Fibroblast of lung (primary cell): ENCODE results near the gene TAX1BP1. TPM values are rescaled to one million over a fixed set of nuclear protein-coding genes. Genes with fewer than 3 reads are reported as not detected.

ENCODE experiments used
- DNase-seq, 2 donors: peaks; one replicate each; pipeline versions ENCODE4 v3.0.0 to v3.0.0-alpha.2; 2010; ENCODE audit warnings: low read depth in 2 of 2
- H2AFZ ChIP-seq: 2 replicates; pipeline ENCODE4 v1.5.1; 2012; ENCODE audit warnings: low read length, control low read depth, inconsistent platforms
- H3K27ac ChIP-seq: 2 replicates; pipeline ENCODE4 v1.5.1; 2011; ENCODE audit warnings: low read length, control low read depth; ENCODE audit not compliant: insufficient read depth
- H3K27me3 ChIP-seq: 2 replicates; pipeline ENCODE4 v1.5.1; 2011; ENCODE audit warnings: mild to moderate bottlenecking, low read length; ENCODE audit not compliant: control insufficient read depth, insufficient read depth
- H3K36me3 ChIP-seq: 2 replicates; pipeline ENCODE4 v1.5.1; 2011; ENCODE audit warnings: low read length; ENCODE audit not compliant: control insufficient read depth, insufficient read depth
- H3K4me1 ChIP-seq: 2 replicates; pipeline ENCODE4 v1.5.1; 2011; ENCODE audit warnings: low read length; ENCODE audit not compliant: control insufficient read depth, insufficient read depth; ENCODE audit errors: extremely low read depth
- H3K4me2 ChIP-seq: 2 replicates; pipeline ENCODE4 v1.5.1; 2011; ENCODE audit warnings: low read length, control low read depth; ENCODE audit not compliant: insufficient read depth; ENCODE audit errors: extremely low read depth
- H3K4me3 ChIP-seq, 4 experiments: fragments of 200-600 bp in 1 of 4; sonication (generic) in 1 of 4; replicated peaks in 1 of 4; 2 replicates each; pipeline ENCODE4 v1.5.1; 2011 to 2016; ENCODE audit warnings: low read length in 4 of 4, low read depth in 3 of 4, mild to moderate bottlenecking in 3 of 4, control low read depth in 2 of 4, inconsistent platforms in 1 of 4, mixed read lengths in 1 of 4; ENCODE audit not compliant: insufficient read depth in 1 of 4; ENCODE audit errors: control extremely low read depth in 1 of 4
- H3K79me2 ChIP-seq: 2 replicates; pipeline ENCODE4 v1.5.1; 2012; ENCODE audit warnings: mild to moderate bottlenecking, low read length, inconsistent platforms; ENCODE audit not compliant: control insufficient read depth, insufficient read depth
- H3K9ac ChIP-seq: 2 replicates; pipeline ENCODE4 v1.5.1; 2011; ENCODE audit warnings: mild to moderate bottlenecking, low read length, control low read depth; ENCODE audit not compliant: insufficient read depth
- H3K9me3 ChIP-seq: 2 replicates; pipeline ENCODE4 v1.5.1; 2012; ENCODE audit warnings: low read depth, low read length; ENCODE audit not compliant: control insufficient read depth, insufficient read depth
- H4K20me1 ChIP-seq: 2 replicates; pipeline ENCODE4 v1.5.1; 2011; ENCODE audit warnings: low read length; ENCODE audit not compliant: control insufficient read depth, insufficient read depth; ENCODE audit errors: extremely low read depth
- EZH2 ChIP-seq: IDR thresholded peaks from 2 replicates; pipeline ENCODE4 v1.5.1; 2012; ENCODE audit warnings: low read length, control low read depth, mild to moderate bottlenecking; ENCODE audit errors: missing control alignments
- polyA plus RNA-seq, 2 donors: library from polyadenylated mRNA; depleted of rRNA in 1 of 2; stranded (reverse) in 1 of 2; unstranded in 1 of 2; fragments of >200 nt; gene quantifications; 2 replicates each; pipeline ENCODE4 v1.2.1, GENCODE V29; 2011 to 2012; ENCODE audit warnings: missing spikeins in 1 of 2
- total RNA-seq: library from RNA; depleted of rRNA; stranded (reverse); fragments of >200 nt; gene quantifications from 2 replicates; pipeline ENCODE4 v1.2.1, GENCODE V29; 2014
- TF ChIP-seq, protein P1 (sequence below), 2 donors: IDR thresholded peaks in 1 of 2; conservative IDR thresholded peaks in 1 of 2; 1 replicate in 1 of 2; 2 replicates in 1 of 2; pipeline ENCODE4 v1.5.1; 2011 to 2012; ENCODE audit warnings: low read length in 2 of 2, control low read depth in 1 of 2, inconsistent platforms in 1 of 2, low read depth in 1 of 2, mild to moderate bottlenecking in 1 of 2

Gene TAX1BP1
- total and polyA plus RNA-seq, 2 donors (not counting 1 experiment from before 2014, with no cell fraction given): 98.6 to 111 TPM

- H2AFZ ChIP-seq: no peak overlapping the region
- H3K79me2 ChIP-seq: no peaks in the 10 kb centered on the region
- no peak overlapping the region for H3K27ac ChIP-seq
- H3K4me2 ChIP-seq: no peak overlapping the region
- no peaks in the 10 kb centered on the region for H4K20me1 ChIP-seq
- H3K4me1 ChIP-seq: no peaks in the 10 kb centered on the region
- no peaks in the 10 kb centered on the region for H3K27me3 ChIP-seq
- H3K9ac ChIP-seq: no peak overlapping the region
- no peaks in the 10 kb centered on the region for H3K9me3 ChIP-seq
- H3K4me3 ChIP-seq: no peak overlapping the region
- TF ChIP-seq EZH2: no peak
- TF ChIP-seq, protein P1, sequence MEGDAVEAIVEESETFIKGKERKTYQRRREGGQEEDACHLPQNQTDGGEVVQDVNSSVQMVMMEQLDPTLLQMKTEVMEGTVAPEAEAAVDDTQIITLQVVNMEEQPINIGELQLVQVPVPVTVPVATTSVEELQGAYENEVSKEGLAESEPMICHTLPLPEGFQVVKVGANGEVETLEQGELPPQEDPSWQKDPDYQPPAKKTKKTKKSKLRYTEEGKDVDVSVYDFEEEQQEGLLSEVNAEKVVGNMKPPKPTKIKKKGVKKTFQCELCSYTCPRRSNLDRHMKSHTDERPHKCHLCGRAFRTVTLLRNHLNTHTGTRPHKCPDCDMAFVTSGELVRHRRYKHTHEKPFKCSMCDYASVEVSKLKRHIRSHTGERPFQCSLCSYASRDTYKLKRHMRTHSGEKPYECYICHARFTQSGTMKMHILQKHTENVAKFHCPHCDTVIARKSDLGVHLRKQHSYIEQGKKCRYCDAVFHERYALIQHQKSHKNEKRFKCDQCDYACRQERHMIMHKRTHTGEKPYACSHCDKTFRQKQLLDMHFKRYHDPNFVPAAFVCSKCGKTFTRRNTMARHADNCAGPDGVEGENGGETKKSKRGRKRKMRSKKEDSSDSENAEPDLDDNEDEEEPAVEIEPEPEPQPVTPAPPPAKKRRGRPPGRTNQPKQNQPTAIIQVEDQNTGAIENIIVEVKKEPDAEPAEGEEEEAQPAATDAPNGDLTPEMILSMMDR (conservative IDR thresholded peaks at IDR 0.05 in 1 of 2, IDR thresholded peaks at IDR 0.05 in 1 of 2; ENCODE audit: low read depth in 1 of 2, low read length in 2 of 2): no peak
- DNase-seq: no peak
- peaks cover 2% of the 10 kb centered on the region for H3K36me3 ChIP-seq
Measured at GRCh38 chr7:27788437-27788836, 48.5 kb downstream of the TAX1BP1 start.

DNA sequence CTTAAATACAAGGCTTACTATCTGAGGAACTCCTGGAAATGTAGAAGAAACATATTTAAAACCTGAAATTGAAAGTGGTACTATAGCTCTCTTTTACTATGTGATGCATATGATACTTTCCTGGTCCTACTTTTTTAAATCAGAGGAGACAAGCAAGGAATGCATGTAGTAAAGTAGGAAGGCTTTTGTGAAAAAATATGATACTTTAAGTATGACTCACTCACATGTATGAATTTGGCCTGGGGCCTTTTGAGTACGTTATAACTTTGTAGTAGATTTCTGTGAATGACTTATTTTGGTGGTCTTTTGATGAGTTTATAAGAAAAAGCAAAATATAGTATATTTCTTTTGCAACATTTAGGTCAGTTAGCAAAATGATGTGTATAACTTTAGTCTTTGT, 53.8 kb downstream of the TAX1BP1 start:
- no peak overlapping the region for H3K4me2 ChIP-seq
- peak; percentile 28 to 39 for DNase-seq
- no peaks in the 10 kb centered on the region for H3K36me3 ChIP-seq

GRCh38 chr7:27795977-27796376, 56.0 kb downstream of the TAX1BP1 start:
- Histone ChIP-seq H3K79me2 (no peaks in the 10 kb centered on the region), H3K9ac (no peak overlapping the region), H3K27ac (no peak overlapping the region), H3K9me3 (no peaks in the 10 kb centered on the region), H4K20me1 (no peaks in the 10 kb centered on the region), H3K4me3 (no peak overlapping the region), H3K36me3 (no peaks in the 10 kb centered on the region), H3K4me2 (no peak overlapping the region), H2AFZ (no peak overlapping the region), H3K4me1 (no peaks in the 10 kb centered on the region), H3K27me3 (no peaks in the 10 kb centered on the region)
- no peak for TF ChIP-seq EZH2
- TF ChIP-seq, protein P1 (conservative IDR thresholded peaks at IDR 0.05 in 1 of 2, IDR thresholded peaks at IDR 0.05 in 1 of 2; ENCODE audit: low read depth in 1 of 2, low read length in 2 of 2): no peak
- no peak for DNase-seq

More for the DNA sequence above, 53.8 kb downstream of the TAX1BP1 start:
- Histone ChIP-seq H3K9me3 (no peaks in the 10 kb centered on the region), H3K27ac (no peak overlapping the region), H3K4me3 (no peak overlapping the region), H4K20me1 (no peaks in the 10 kb centered on the region), H3K27me3 (no peaks in the 10 kb centered on the region), H3K79me2 (no peaks in the 10 kb centered on the region), H2AFZ (no peak overlapping the region), H3K4me1 (no peaks in the 10 kb centered on the region), H3K9ac (no peak overlapping the region)
- TF ChIP-seq, protein P1 (conservative IDR thresholded peaks at IDR 0.05 in 1 of 2, IDR thresholded peaks at IDR 0.05 in 1 of 2; ENCODE audit: low read depth in 1 of 2, low read length in 2 of 2): no peak
- no peak for TF ChIP-seq EZH2
